Rectal smooth muscle tissue (tissue), 1 donor: ENCODE measurements around the gene TFF1.

Experiments used
- H3K27ac ChIP-seq: one replicate; pipeline ENCODE4 v1.7.0; 2013; ENCODE audit warnings: low read depth, low read length, inconsistent platforms
- H3K27me3 ChIP-seq: one replicate; pipeline ENCODE4 v1.7.0; 2013; ENCODE audit warnings: low read length; ENCODE audit not compliant: control insufficient read depth, insufficient read depth
- H3K36me3 ChIP-seq: one replicate; pipeline ENCODE4 v1.7.0; 2013; ENCODE audit warnings: low read length; ENCODE audit not compliant: control insufficient read depth, insufficient read depth
- H3K4me1 ChIP-seq: one replicate; pipeline ENCODE4 v1.7.0; 2013; ENCODE audit warnings: low read length; ENCODE audit not compliant: control insufficient read depth, insufficient read depth
- H3K4me3 ChIP-seq: one replicate; pipeline ENCODE4 v1.7.0; 2013; ENCODE audit warnings: low read length
- H3K9ac ChIP-seq: one replicate; pipeline ENCODE4 v1.7.0; 2013; ENCODE audit warnings: low read length

The TFF1 gene

DNA sequence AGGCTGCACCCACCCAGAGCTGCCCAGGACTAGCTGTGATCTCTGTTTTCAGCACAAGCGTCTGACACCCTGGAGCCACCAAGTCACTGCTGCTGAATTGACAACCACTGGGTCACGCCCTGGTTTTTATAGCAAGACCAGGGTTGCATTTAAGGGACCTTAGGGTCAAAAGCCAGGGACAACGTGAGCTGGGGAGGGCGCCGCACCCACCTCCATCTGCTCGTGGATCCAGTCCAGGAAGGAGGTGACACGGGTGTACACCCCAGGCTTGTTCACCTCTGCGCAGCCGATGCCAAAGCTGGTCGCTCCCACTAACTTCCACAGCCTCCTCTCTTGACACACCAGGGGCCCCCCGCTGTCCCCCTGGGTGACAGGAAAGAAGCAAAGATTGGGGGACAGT is 9.2 kb upstream of the TFF1 start:
- H3K36me3 ChIP-seq, result no peaks in the 10 kb centered on the region
- no peak overlapping the region for H3K4me3 ChIP-seq
- no peaks in the 10 kb centered on the region for H3K4me1 ChIP-seq
- no peak overlapping the region for H3K27ac ChIP-seq
- H3K27me3 ChIP-seq, result peaks cover 4% of the 10 kb centered on the region
- H3K9ac ChIP-seq, result no peak overlapping the region

GRCh38 chr21:42374864-42375499 is 8.6 kb upstream of the TFF1 start:
- no peak overlapping the region for H3K4me3 ChIP-seq
- no peak overlapping the region for H3K9ac ChIP-seq
- no peaks in the 10 kb centered on the region for H3K36me3 ChIP-seq
- peaks cover 4% of the 10 kb centered on the region for H3K27me3 ChIP-seq
- no peaks in the 10 kb centered on the region for H3K4me1 ChIP-seq
- H3K27ac ChIP-seq, result no peak overlapping the region

DNA sequence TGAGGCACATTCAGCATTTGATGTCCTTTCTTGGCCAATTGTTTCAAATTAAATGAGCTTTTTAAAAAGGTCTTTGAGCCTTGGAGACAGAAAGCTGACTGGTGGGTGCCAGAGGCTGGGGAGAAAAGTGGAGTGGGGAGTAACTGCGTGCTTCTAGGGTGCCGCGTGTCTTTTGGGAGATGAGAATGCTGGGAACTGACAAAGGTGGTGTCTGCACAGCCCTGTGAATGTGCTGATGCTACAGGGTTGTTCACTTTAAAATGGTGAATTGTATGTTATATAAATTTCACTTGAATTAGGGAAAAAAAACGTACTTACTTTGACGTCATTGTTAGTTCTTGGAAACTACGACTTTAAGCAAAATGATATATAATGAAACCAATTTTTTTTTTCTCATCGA is 8.1 kb upstream of the TFF1 start:
- no peaks in the 10 kb centered on the region for H3K4me1 ChIP-seq
- no peak overlapping the region for H3K9ac ChIP-seq
- H3K36me3 ChIP-seq, result no peaks in the 10 kb centered on the region
- H3K4me3 ChIP-seq, result no peak overlapping the region
- H3K27me3 ChIP-seq, result peaks cover 4% of the 10 kb centered on the region
- no peak overlapping the region for H3K27ac ChIP-seq

DNA sequence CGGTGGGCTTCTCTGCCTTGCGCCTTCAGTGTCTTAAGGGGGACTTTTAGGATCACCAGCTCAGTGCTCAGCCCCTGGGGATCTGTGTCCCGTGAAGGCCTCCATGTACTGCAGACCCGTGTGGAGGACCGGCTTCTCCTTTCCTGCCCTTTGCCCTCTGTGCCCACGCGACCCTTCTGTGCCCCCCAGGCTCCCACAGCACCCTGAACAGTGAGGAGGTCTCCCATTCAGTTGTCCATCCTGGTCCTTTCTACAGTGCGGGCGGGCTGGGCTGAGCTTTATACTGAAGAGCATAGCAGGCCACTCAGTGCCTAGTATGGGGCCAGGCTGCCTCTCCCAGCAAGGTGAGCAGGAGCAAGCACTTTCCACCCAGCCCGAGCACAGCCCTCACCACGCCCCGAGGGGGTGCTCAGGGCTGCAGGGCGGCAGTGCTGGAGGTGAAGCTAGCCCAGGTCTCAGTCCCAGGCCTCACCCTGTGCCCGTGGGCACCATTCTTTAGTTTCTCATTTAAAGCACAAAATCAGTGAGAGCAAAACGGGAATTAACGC is 7.6 kb upstream of the TFF1 start:
- Histone ChIP-seq H3K27ac (no peak overlapping the region), H3K36me3 (no peaks in the 10 kb centered on the region), H3K4me3 (no peak overlapping the region), H3K27me3 (peaks cover 4% of the 10 kb centered on the region), H3K4me1 (no peaks in the 10 kb centered on the region), H3K9ac (no peak overlapping the region)

- H3K27me3 ChIP-seq, result peaks cover 4% of the 10 kb centered on the region
- no peak overlapping the region for H3K4me3 ChIP-seq
- no peak overlapping the region for H3K27ac ChIP-seq
- no peaks in the 10 kb centered on the region for H3K36me3 ChIP-seq
- no peak overlapping the region for H3K9ac ChIP-seq
- no peaks in the 10 kb centered on the region for H3K4me1 ChIP-seq
Measured at GRCh38 chr21:42373196-42373907, 7.0 kb upstream of the TFF1 start.

DNA sequence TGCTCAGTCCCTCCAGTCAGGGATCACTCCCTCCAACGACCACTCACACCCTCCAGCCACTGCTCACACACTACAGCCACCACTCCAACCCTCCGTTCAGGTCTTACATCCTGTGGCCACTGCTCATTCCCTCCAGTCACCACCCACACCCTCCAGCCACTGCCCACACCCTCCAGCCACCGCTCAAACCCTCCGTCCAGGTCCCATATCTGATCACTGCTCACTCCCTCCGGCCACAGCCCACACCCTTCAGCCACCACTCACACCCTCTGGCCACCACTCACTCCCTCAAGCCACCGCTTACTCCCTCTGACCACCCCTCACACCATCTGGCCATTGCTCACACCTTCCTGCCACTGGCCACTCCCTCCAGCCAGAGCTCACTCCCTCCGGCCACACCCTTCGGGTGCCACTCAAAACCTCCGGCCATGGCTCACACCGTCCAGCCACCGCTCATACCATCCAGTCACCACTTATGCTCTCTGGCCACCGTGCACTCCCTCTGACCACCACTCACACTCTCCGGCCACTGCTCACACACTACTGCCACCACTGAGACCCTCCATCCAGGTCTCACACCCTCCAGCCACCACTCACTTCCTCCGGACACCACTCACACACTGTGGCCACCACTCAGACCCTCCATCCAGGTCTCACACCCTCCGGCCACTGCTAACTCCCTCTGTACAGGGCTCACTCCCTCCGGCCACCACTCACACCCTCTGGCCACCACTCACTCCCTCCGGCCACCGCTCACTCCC is 4.7 kb upstream of the TFF1 start:
- Histone ChIP-seq H3K9ac (no peak overlapping the region), H3K27ac (no peak overlapping the region), H3K4me3 (no peak overlapping the region), H3K27me3 (peaks cover 4% of the 10 kb centered on the region), H3K36me3 (no peaks in the 10 kb centered on the region), H3K4me1 (no peaks in the 10 kb centered on the region)

- H3K9ac ChIP-seq, result no peak overlapping the region
- no peak overlapping the region for H3K27ac ChIP-seq
- H3K27me3 ChIP-seq, result no peaks in the 10 kb centered on the region
- H3K4me3 ChIP-seq, result no peak overlapping the region
- H3K36me3 ChIP-seq, result no peaks in the 10 kb centered on the region
- H3K4me1 ChIP-seq, result no peaks in the 10 kb centered on the region
Measured at GRCh38 chr21:42369821-42370220, 3.5 kb upstream of the TFF1 start.

DNA sequence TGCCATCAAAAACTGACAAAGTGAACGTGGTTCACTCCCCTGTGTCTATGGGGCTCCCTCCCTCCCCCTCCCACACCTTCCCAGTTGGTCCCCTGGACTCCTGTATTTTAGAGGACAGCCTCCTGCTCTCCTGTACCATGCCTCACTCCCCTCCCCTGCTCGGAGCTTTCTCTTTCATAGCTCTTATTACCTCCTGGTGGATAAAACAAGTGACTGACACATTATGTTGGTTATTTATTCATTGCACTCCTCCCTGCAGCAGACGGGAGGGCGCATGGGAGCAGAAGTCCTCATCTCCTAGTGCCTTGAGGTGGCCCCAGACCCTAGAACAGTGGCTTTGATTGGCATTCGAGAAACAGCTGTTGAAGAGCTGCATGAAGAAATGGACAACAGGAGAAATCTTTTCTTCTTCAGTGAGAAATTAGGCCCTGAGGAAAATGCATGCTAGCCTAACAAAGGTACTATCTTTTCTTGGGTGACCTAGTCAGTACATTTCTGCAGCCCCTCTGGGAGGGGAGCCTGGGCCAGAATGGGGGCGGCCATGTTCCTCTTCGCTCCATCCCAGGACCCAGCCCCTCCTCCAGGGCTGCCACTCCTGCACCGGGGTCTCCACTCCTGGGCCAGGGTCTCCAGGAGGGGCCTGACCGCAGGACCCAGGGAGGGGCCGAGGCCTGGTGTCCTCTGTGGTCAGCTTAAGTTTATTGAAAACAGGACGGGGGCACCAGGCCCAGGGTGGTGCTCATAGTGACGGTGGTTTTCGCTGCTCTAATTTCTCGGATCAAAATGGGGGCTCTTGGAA is 1.2 kb upstream of the TFF1 start:
- no peak overlapping the region for H3K27ac ChIP-seq
- H3K9ac ChIP-seq, result no peak overlapping the region
- no peak overlapping the region for H3K4me3 ChIP-seq
- H3K4me1 ChIP-seq, result no peaks in the 10 kb centered on the region
- no peaks in the 10 kb centered on the region for H3K36me3 ChIP-seq
- no peaks in the 10 kb centered on the region for H3K27me3 ChIP-seq

GRCh38 chr21:42365770-42366169 is 565 bp downstream of the TFF1 start:
- H3K4me1 ChIP-seq, result no peaks in the 10 kb centered on the region
- no peak overlapping the region for H3K27ac ChIP-seq
- H3K27me3 ChIP-seq, result no peaks in the 10 kb centered on the region
- no peak overlapping the region for H3K4me3 ChIP-seq
- H3K36me3 ChIP-seq, result no peaks in the 10 kb centered on the region
- H3K9ac ChIP-seq, result no peak overlapping the region

GRCh38 chr21:42364304-42364865 is 1.9 kb downstream of the TFF1 start:
- H3K4me1 ChIP-seq, result no peaks in the 10 kb centered on the region
- no peak overlapping the region for H3K9ac ChIP-seq
- no peak overlapping the region for H3K4me3 ChIP-seq
- no peaks in the 10 kb centered on the region for H3K27me3 ChIP-seq
- H3K36me3 ChIP-seq, result no peaks in the 10 kb centered on the region
- H3K27ac ChIP-seq, result no peak overlapping the region

DNA sequence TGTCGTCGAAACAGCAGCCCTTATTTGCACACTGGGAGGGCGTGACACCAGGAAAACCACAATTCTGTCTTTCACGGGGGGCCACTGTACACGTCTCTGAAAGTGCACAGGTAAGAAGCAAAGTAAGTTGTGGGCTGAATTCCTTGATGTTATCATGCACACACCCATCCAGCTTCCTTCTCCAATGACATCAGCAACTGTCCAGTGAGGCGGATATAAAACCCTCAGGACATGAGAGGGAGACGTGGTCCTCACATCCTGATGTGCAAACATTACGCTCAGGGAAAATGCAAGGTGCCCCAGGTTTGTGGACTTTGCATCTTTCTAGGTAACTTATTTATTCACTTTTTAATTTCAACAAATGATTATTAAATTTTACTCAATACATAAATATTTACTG is 3.0 kb downstream of the TFF1 start:
- no peaks in the 10 kb centered on the region for H3K4me1 ChIP-seq
- no peak overlapping the region for H3K27ac ChIP-seq
- peaks cover under 1% of the 10 kb centered on the region for H3K27me3 ChIP-seq
- H3K4me3 ChIP-seq, result no peak overlapping the region
- H3K36me3 ChIP-seq, result no peaks in the 10 kb centered on the region
- H3K9ac ChIP-seq, result no peak overlapping the region

GRCh38 chr21:42362700-42363099 is 3.6 kb downstream of the TFF1 start:
- no peak overlapping the region for H3K4me3 ChIP-seq
- no peaks in the 10 kb centered on the region for H3K4me1 ChIP-seq
- H3K27me3 ChIP-seq, result peaks cover 3% of the 10 kb centered on the region
- no peak overlapping the region for H3K27ac ChIP-seq
- no peak overlapping the region for H3K9ac ChIP-seq
- H3K36me3 ChIP-seq, result no peaks in the 10 kb centered on the region
